ENCODE measurements around the gene TPO.
"Not testable (repeated sequence)": the region's sequence is repeated elsewhere in the genome, so short reads cannot be mapped to it uniquely, and the experiment has no call there.

DNA sequence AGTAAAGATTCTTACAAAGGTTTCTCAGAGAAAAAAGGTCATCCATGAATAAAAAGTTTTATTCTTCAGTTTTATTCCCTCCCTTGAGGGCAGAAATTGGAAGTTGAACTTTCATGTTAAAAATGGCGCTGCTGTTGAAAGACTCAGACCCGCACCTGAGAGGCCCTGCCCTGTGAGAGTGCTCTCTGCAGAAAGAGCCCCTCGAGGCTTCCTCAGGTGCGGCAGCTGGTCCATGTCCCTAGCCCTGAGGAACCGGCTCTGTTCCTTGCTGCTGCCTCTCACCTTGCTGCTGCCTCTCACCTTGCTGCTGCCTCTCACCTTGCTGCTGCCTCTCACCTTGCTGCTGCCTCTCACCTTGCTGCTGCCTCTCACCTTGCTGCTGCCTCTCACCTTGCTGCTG lies 104.0 kb downstream of the TPO start:
- TF ChIP-seq CTCF, POLR2A (IDR thresholded peaks at IDR 0.05): not testable (repeated sequence)

Measured in suprapubic skin (tissue), 3 donors.